HT1080 (cell line): ENCODE data around the gene AMBN. TPM values are rescaled to one million over a fixed set of nuclear protein-coding genes. Genes with fewer than 3 reads are reported as not detected.
"Not testable (repeated sequence)": the region's sequence is repeated elsewhere in the genome, so short reads cannot be mapped to it uniquely, and the experiment has no call there.

Experiments used
- DNase-seq: peaks from one replicate; pipeline ENCODE4 v3.0.0-alpha.2; 2015; ENCODE audit warnings: low read depth
- total RNA-seq: library from RNA; depleted of rRNA; stranded (reverse); fragments of >200 nt; shearing (Covaris generic); gene quantifications from 2 replicates; pipeline ENCODE4 v1.2.3, GENCODE V29; 2014

The AMBN gene
- total RNA-seq, 1 experiment from 2014 or later = not detected

- no peak for DNase-seq
These were observed 15.3 kb downstream of the AMBN start for GRCh38 chr4:70607334-70607853.

GRCh38 chr4:70608324-70608723, 16.3 kb downstream of the AMBN start:
- no peak for DNase-seq

DNA sequence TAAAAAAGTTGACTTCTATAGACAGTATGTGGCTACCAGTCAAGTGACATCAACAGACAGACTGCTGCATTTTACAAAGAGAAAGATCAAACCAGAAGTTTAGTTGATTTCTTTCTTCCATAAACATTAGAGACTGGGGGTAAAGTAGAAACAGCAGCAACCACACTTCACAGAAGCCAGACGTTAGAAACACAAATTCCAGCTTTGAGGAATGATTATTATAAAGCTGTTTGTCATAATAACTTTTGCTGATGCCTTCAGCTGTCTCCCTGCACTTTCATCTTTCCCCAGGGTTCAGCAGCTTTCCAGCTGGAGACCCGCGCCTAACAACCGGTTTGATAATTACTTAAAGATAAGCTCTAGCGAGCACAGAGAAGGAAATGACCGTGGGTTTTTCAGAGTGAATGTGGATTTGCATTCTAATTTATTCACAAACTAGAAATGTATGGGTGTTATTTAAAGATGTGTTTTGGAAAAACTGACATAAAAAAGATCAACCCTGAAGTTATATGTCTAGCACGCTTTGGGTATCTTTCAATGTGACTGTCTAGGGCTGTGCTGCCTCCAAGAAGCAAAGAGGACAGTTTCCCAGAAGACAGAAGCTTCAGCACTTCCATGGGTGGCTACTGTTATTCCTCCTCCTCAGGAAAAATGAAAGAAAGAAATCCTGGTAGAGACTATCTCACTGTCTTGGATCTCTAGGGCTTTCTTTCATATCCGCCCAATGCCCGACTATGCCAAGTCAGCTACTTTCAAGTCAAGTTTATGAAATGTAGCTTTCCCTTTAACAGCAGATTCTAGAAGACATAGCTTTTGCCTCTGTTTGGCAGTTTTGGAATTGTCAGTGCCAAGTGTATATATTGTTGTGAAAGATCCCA, 21.5 kb downstream of the AMBN start:
- DNase-seq = no peak

DNA sequence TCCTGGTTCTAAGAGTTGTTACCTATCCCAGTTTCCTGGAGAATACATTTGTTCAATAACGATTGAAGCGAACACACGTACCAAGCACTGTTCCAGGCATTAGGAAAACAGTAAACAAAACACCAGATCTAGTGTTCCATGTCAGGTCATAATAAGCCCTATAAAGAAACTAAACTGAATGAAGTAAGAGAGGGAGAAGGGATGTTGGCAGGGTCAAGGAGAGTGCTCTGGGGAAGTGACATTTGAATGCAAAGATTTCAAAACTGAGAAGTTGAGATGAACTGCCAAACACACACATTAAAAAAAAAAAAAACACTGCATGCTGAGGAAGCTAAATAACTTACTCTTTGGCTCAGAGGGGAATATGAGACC, 22.1 kb downstream of the AMBN start:
- DNase-seq = no peak

DNA sequence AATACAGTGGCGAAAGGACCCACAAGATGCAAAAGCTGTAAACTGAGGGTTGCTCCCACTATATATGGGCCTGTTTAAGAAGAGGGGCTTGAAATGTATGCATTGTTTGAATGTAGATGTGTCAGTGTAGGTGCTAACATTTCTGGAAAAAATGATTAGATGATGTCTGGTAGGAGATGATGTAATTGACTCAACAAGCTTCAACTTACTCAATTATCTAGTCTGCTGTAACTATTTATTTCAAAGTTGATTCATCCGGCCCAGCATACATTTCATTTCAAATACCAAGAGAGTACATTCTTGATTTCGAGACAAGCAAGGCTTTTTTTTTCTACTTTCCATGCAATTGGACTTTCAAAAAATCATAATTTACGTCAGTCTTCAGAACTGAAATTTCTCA, 27.2 kb downstream of the AMBN start:
- no peak for DNase-seq

DNA sequence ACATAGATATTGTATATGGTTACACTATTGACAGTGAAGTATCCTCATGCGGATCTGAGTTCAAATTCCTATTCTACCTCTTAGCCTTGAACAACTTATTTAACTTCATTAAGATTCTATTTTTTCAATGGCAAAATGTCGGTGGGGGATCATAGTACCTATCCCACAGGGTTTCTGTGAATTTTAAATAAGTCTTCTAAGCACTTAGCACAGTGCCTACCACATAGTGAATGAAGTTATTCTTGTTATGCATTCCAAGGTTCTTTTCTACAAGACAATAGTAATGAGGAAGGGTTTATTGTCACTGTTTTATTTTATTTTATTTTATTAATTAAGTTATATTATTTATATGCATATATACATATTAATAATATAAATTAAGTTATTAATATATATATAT, 27.7 kb downstream of the AMBN start:
- no peak for DNase-seq

DNA sequence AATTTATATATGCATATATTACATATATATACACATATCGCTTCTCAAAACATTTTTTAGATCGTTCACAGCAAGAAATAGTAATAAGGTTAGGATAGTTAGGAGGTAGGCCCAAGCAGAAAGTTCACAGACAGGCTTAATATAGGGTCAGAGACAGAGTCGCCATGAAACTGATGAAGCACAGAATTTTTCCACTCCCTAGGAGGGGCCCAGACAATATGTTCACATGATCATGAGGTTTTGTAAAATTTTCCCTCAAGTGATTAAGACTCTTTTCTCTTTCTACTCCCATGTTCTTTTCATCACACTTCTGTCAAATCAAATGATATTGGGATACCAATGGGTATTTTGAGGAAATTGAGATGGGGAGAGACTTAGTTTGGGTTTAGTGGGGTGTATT, 31.3 kb downstream of the AMBN start:
- DNase-seq = no peak

DNA sequence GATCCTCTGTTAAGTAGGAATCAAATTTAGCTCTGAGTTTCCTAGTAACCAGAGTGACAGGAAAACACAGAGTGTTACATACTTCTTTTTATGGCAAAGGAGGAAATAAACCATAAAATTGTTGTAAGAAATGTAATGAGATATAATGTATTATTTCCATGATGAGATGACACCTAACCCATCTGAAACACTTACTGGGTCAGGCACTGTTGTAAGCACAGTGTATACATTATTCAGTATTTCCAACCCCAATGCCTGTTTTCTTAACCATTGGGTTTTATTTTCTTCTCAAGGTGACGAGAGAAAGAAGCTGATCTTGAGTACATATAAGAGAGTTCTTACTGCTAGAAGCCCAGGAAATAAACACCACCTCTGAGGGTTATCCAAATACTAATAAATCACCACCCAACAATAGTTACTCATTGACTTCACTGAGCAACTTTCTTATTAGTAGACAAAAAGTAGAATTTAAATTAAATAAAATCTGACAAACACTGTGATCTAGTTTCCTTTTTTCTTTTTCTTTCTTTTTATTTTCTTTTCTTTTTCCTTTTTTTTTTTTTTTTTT, 32.3 kb downstream of the AMBN start:
- no peak for DNase-seq

DNA sequence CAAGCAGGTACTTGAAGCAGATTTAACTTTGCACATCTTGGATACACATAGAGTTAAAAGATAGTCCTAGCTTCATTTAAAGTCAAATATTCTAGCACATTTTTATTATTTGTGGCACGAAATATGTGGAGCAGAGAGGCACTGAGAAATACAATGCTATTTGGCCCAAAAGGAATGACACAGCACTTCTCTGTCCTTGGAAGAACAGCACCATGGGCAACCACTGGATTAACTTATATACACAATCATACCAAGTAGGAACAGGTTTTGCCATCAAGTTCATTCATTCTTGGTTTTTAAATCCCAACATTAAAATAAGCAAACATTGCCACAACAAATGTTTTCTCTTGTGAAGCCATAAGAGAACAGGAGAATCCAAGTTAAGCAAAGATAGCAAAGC, 35.6 kb downstream of the AMBN start:
- no peak for DNase-seq

DNA sequence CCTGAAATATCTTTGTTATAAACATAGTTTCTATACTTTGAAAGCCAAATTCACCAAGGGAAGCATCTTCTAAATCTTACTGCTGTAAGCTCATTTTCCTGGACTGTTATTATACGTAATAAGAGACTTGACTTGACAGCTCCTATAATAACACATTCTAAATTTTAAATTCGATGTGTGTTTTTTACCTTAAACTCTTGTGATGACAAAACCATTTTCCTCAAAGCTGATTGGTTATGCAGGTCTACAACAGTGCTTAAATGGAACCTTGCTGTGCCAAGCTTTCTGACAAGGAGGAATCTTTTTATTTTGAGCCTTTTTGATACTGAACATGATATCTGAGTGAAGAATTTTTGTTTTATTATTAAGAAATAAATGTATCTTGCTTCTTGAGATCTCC, 36.4 kb downstream of the AMBN start, which contains the start of gene ENAM:
Gene ENAM (plus strand): TSS at position 301 of the 400 bp plus-strand sequence. CDS start 757 bp downstream, outside the sequence.
- DNase-seq = no peak

DNA sequence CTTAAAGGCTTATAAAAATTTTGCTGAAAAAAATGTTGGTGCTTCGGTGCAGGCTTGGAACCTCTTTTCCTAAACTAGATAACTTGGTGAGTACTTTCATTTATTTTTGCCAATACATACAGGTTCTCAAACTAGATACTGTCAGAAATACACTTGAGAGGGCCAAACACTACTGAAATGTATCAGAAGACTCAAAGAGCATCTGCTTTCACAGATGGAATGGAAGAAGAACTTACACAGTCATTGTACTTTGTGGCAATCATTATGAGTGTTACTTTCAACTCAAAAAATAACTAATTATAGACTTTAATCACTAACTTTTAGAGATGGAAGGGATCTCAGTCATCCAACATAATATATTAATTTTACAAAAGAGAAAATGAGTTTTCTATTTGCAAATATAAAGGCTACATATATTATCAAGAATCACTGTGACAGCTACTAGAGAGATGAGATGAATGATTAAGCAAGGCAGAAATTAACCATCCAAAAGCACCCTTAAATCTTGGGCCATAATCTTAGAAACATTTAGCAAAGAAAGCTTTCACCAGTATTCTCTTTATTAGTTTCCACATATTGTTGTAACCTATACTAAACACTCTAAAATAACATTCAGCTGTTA, 37.5 kb downstream of the AMBN start:
- DNase-seq = no peak

DNA sequence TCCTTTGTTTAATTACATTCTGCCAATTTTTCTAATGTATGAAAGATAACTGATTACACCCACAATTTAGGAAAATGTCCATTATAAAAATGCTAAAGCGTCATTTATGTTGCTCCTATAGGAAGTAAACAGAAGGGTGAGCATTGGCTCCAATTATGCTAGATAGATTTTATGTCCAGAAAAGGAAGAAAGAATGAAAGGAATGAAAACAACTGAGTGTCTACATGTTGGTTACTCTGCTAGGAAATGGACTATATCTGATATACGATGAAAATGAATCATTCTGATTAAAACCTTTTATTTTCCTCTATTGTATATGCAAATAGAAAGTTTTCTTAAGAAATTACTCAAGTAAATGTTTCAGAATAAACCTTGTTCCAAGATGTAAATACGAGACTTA, 38.1 kb downstream of the AMBN start:
- DNase-seq = no peak

GRCh38 chr4:70632028-70632427, 40.0 kb downstream of the AMBN start:
- peak; percentile 73 for DNase-seq

DNA sequence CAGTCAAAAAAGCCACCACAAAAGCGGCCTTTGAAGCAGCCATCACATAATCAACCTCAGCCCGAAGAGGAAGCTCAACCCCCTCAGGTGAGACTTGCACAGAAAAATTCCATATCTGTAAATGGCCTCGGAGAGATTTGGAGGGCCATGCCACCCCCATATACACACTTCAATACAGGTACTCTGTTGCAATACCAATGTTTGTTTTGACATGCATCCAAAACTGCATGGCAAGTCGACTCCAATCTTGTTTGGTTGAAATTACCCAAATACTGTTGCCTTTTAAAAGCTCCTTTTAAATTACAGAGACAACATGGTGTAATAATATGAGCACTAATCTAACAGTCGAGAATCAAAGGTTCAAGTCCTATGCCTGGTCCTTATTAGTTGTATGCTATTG, 42.4 kb downstream of the AMBN start:
- no peak for DNase-seq

GRCh38 chr4:70637239-70637913, 45.3 kb downstream of the AMBN start:
- no peak for DNase-seq

- DNase-seq = no peak
These were observed 48.1 kb downstream of the AMBN start for GRCh38 chr4:70640192-70640591.

DNA sequence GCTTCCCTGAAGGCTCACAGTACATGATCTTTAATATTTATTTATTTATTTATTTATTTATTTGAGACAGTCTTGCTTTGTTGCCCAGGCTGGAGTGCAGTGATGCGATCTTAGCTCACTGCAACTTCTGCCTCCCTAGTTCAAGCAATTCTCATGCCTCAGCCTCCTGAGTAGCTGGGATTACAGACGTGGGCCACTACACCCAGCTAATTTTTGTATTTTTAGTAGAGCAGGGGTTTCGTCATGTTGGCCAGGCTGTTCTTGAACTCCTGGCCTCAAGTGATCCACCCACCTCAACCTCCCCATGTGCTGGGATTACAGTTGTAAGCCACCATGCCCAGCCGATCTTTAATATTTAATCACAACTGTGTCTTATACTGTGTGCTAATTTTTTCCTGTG, 58.7 kb downstream of the AMBN start:
- not testable (repeated sequence) for DNase-seq

- peak; percentile 37 for DNase-seq
These were observed 59.9 kb downstream of the AMBN start for GRCh38 chr4:70651864-70652506.

DNA sequence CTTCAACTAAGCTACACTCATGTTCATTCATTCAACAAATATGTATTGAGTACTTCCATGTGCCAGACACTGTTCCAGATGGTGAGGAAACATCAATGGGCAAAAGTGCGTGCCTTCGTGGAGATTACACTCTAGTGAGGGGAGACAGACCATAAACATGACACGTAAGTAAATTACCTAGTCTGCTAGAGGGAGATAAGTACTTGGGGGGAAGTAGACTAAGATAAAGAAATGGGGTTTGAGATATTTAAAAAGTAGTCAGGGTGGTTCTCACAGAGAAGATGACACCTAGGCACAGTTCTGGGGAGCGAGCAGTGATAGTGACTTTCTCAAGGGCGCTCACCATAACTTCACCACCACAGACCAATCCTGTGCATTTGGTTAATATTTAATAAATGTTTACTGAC, 62.6 kb downstream of the AMBN start:
- DNase-seq = no peak
